Body of pancreas (tissue), 4 donors: Measurements from ENCODE around the gene TM9SF1.

Experiments used
- CTCF ChIP-seq, 7 experiments: fragments of 450-650 bp in 4 of 7; fragments of 200-600 bp in 3 of 7; sonication (generic) in 3 of 7; IDR thresholded peaks; one replicate each; pipeline ENCODE4 v1.5.1; 2016 to 2019; ENCODE audit warnings: antibody characterized with exemption in 7 of 7
- POLR2A ChIP-seq, 3 donors: fragments of 450-650 bp; IDR thresholded peaks; one replicate each; pipeline ENCODE4 v1.6.1; 2016; ENCODE audit warnings: antibody characterized with exemption in 3 of 3, mild to moderate bottlenecking in 2 of 3

GRCh38 chr14:24147761-24148428, 47.3 kb downstream of the TM9SF1 start:
- no peak for TF ChIP-seq CTCF (IDR thresholded peaks at IDR 0.05)
- TF ChIP-seq POLR2A (IDR thresholded peaks at IDR 0.05): no peak
